Jurkat, Clone E6-1 (cell line): Measurements from ENCODE around the gene TFB1M.
"Not testable (repeated sequence)": the region's sequence is repeated elsewhere in the genome, so short reads cannot be mapped to it uniquely, and the experiment has no call there.

Source experiments
- DNase-seq: peaks from one replicate; pipeline ENCODE4 v3.0.0-alpha.2; 2011; ENCODE audit warnings: low read depth, low spot score
- H3K4me3 ChIP-seq: 2 replicates; pipeline ENCODE4 v1.5.1; 2011; ENCODE audit warnings: mild to moderate bottlenecking, low read length, control low read depth, moderate library complexity

The TFB1M gene

DNA sequence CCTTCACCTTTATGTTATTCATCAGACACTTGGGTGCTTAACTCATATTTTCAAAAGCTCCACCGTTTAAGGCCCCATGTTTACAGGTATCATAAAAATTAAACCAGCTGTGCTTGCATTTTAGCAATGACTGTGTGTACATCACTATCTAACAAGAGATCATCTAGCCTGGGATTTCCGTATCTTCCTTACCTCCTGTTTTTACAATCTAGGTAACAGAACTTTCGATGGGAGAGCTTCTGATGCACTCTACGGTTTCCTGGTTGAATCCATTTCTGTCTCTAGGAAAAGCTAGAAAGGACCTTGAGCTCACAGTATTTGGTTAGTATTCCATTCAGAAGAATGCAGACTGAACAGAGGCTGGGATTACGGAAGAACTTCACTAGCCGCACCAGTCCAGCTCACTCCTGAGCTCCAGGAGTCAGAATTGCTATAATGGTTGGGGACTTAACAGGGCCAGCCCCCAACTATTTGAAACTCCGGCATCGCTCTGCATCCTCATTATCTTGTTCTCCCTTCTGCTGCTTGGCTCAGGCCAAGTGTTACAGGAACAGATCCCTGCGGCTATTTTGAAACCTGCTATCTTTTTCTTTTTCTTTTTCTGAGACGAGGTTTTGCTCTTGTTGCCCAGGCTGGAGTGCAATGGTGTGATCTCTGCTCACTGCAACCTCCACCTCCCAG, 63.4 kb downstream of the TFB1M start:
- no peak for DNase-seq

DNA sequence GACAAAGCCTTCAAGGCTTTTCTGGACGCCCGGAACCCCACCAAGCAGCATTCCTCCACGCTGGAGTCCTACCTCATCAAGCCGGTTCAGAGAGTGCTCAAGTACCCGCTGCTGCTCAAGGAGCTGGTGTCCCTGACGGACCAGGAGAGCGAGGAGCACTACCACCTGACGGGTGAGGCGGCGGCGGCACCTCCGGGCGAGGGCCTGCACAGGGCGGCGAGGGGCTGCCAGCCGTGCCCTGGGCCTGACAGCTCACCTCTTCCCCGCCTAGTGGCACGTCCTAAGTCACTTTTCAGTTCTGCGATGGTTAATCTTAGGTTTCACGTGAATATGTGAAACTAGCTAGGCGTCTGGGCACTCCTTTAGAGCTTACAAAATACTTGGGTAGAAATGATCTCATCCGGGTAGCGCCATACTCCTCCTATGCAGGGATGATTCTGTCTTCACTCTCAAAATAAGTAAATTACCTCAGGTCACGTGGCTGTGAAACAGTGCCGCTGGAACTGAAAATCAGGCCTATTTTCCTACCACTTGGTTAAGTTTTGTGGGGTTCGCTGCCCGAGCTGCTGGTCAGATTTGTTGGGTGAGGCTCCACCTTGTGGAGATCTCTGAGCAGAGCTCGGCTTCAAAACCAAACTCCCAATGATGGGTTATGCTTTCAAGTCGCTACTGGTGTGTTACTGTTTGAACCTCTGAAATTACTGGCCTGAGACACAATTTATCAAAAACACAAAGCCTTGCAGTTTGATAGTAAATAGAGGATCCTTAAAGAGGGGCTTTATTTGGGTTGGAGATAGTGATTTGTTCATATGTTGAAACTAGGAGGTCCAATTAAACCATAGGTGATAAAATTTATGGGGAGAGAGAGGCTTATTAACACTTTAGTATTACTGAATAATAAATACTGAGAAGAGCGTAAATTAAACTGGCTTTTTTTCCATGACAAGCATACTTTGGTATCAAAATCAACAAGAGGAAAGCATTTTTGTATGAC, 66.0 kb downstream of the TFB1M start:
- H3K4me3 ChIP-seq, result no peak overlapping the region
- DNase-seq, result peak; percentile 5

More for the DNA sequence above, 63.4 kb downstream of the TFB1M start:
- H3K4me3 ChIP-seq, result no peak overlapping the region

DNA sequence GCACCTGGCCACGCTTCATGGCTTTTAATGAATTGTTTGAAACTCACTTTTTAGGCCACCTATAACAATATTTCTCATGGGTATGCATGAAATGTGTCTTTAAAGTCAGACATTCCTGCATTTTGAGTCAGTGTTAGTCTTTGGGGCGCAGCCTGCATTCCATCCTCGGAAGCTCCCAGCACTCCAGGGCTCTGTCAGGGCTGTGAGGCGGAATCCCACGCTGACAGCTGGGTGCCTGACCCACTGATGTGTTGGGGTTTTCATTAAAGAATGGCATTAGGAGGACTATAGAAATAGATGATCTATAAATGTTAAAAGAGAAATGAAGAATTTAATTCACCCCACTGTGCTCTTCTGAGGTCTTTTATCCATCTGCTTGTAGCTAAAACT, 66.7 kb downstream of the TFB1M start:
- no peak for DNase-seq
- no peak overlapping the region for H3K4me3 ChIP-seq

DNA sequence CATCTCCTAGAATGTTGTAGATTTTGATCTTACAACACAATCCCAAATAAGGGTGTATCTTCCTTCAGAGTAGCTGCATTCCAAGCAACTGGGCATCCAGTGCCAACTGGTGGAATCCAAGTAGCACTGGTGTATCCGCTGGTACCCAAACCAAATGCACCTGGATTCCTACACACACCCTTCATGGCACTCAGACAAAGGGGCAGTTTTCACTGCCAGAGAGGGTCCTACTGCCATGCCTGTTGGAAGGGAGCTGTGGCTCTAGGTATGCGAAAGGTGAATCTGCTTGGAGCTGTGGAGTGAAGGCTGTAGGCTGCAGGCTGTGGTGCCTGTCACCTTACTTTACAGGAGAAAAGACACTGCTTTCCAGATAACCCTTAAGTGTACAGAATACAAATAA, 67.5 kb downstream of the TFB1M start:
- no peak overlapping the region for H3K4me3 ChIP-seq
- no peak for DNase-seq

DNA sequence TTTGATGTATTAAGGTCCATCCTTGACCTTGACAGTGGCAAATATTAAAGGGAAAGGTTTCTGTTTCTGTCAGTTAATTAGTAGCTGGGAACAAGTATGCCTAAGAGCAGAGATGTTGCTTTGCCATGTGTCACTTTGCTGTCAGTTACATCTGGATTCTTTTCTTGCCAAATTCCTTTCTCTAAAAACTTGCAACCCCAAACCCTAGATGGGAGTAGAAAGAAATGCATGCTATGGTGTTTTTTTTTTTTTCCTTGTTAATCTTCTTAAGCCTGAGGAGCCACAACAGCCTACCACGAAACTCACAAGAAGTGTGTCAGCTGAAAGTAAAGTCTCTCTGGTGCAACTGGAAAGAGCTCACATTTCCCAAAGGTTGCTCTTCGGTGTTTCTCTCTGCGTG, 68.5 kb downstream of the TFB1M start:
- no peak for DNase-seq
- H3K4me3 ChIP-seq, result no peak overlapping the region

DNA sequence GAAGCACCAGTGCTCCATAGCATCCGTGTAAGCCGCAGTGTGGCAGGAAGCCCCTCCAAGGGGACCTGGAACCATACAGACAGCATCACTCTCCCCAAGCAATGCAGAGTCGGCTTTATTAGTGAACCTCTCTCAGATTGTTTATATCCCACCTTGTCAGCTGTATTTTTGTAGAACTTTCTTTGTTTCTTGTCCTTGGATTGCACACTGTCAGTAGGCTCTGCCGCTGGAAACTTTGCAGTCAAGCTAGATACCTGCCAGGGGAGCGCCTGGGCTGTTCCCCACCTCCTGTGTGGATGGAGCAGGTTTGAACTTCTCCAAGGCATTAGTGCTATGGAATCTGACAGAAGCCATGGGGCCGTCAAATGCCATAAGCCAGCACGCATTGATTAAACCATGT, 69.1 kb downstream of the TFB1M start:
- H3K4me3 ChIP-seq, result no peak overlapping the region
- DNase-seq, result no peak

- no peak for DNase-seq
- no peak overlapping the region for H3K4me3 ChIP-seq
These were observed 69.8 kb downstream of the TFB1M start for GRCh38 chr6:155244434-155244833.

- DNase-seq, result no peak
- H3K4me3 ChIP-seq, result no peak overlapping the region
These were observed 72.3 kb downstream of the TFB1M start for GRCh38 chr6:155241966-155242365.

DNA sequence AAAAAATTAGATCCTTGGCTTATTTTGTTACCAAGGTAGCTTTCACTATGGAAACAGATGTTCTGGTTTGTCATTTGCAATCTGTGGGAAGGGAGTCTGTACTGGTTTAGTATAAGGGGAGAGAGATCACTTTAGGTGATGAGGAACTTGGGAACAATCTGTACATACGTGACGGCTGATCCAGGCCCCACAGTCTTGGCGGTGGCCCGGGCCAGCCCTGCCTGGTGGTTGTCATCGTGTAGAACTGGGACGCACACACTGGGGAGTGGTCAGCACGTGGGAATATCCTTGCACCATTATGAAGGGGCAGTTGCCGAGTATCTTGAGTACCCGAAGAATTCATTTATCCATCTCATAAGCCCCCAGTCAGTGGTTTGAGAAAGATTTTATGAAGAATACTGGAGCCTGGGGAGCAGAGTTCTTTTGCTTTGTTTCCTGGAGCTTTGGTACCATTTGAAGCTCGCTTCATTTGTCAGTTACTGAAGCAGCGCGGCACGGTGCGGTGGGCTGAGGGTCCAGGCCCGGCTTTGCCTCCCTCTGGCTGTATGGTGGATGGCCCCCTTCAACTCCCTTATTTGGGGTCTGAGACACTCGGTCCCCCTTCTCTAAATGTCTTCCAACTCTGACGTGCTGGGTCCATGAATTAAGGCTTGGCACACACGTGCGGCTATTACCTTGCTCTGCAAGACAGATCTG, 73.2 kb downstream of the TFB1M start:
- no peak for DNase-seq
- H3K4me3 ChIP-seq, result no peak overlapping the region

GRCh38 chr6:155237613-155238012, 76.7 kb downstream of the TFB1M start:
- no peak for DNase-seq
- no peak overlapping the region for H3K4me3 ChIP-seq

GRCh38 chr6:155235087-155235486, 79.2 kb downstream of the TFB1M start:
- H3K4me3 ChIP-seq, result no peak overlapping the region
- DNase-seq, result no peak

GRCh38 chr6:155234687-155235086, 79.6 kb downstream of the TFB1M start:
- H3K4me3 ChIP-seq, result no peak overlapping the region
- no peak for DNase-seq

DNA sequence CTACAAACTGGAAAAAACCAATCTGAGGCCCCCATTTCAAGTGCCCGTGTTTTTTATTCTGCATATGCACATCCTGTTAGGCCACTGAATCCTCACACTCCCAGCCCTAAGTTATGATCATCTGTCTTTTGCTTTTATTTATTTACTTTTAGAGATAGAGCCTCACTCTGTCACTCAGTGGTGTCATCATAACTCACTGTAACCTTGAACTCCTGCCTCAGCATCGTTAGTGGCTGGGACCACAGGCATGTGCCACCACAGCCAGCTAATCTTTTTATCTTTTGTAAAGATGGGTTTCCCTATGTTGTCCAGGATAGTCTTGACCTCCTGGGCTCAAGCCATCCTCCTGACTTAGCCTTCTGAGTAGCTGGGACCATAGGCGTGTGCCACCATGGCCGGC, 80.1 kb downstream of the TFB1M start:
- DNase-seq, result no peak

GRCh38 chr6:155232848-155233247, 81.4 kb downstream of the TFB1M start:
- no peak overlapping the region for H3K4me3 ChIP-seq
- no peak for DNase-seq

More for the DNA sequence above, 80.1 kb downstream of the TFB1M start:
- H3K4me3 ChIP-seq, result no peak overlapping the region

- DNase-seq, H3K4me3 ChIP-seq: not testable (repeated sequence)
These were observed 83.3 kb downstream of the TFB1M start for GRCh38 chr6:155230975-155231374.

GRCh38 chr6:155228546-155229166, 85.6 kb downstream of the TFB1M start:
- DNase-seq, result no peak

GRCh38 chr6:155227046-155227445, 87.2 kb downstream of the TFB1M start:
- no peak overlapping the region for H3K4me3 ChIP-seq
- DNase-seq, result no peak

More at GRCh38 chr6:155228546-155229166, 85.6 kb downstream of the TFB1M start:
- no peak overlapping the region for H3K4me3 ChIP-seq

DNA sequence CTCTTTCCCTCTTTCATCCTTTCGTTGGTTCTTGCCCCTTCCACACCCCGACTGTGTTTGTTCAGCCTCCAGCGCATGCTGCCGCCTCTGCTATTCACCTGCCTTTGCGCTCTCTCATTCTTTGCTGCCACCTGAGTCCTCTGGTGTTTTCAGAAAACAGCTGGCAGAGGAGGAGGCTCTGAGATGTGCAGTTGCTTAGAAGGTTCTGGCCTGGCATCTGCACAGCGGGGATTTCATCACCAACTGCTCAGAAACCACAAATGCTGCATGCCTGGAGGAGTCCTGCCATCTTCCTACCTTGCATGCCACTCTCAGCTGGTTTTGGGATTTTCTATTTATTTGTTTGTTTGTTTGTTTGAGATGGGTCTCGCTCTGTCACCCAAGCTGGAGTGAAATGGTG, 89.7 kb downstream of the TFB1M start:
- DNase-seq, result no peak

More for the DNA sequence above, 89.7 kb downstream of the TFB1M start:
- H3K4me3 ChIP-seq, result no peak overlapping the region
